Brain microvascular endothelial cell (primary cell): ENCODE data around the gene TMEM221.

ENCODE experiments used
- DNase-seq: peaks from one replicate; pipeline ENCODE4 v3.0.0-alpha.2; 2020
- H3K27ac ChIP-seq: fragments of 250-450 bp; sonication (Bioruptor Pico); 2 replicates; pipeline ENCODE4 v1.5.1; 2020; ENCODE audit warnings: mild to moderate bottlenecking, moderate library complexity
- H3K27me3 ChIP-seq: fragments of 250-450 bp; sonication (Bioruptor Pico); replicated peaks from 2 replicates; pipeline ENCODE4 v1.5.1; 2020; ENCODE audit warnings: mild to moderate bottlenecking
- H3K36me3 ChIP-seq: fragments of 250-450 bp; sonication (Bioruptor Pico); replicated peaks from 2 replicates; pipeline ENCODE4 v1.5.1; 2020; ENCODE audit warnings: mild to moderate bottlenecking
- H3K4me3 ChIP-seq: 2 replicates; pipeline ENCODE4 v1.5.1; 2011; ENCODE audit warnings: low read depth, mild to moderate bottlenecking, control low read depth, low read length, moderate library complexity
- CTCF ChIP-seq: IDR thresholded peaks from 2 replicates; pipeline ENCODE4 v1.5.1; 2011; ENCODE audit warnings: low read depth, mild to moderate bottlenecking, moderate library complexity, low read length, control low read depth, inconsistent platforms; ENCODE audit errors: missing control alignments
- in situ Hi-C: cut with HindIII; loops from 2 replicates; pipeline ENCODE4 v1.10.0; 2017; ENCODE audit warnings: low sequenced_read_pairs, low pct_ligation_motif_present

Gene TMEM221

GRCh38 chr19:17389957-17390664 lies 58.4 kb downstream of the TMEM221 start:
- in situ Hi-C loops, result no loop called here
- no peaks in the 10 kb centered on the region for H3K27me3 ChIP-seq
- no peaks in the 10 kb centered on the region for H3K36me3 ChIP-seq
- H3K27ac ChIP-seq, result no peak overlapping the region
- no peak for TF ChIP-seq CTCF
- H3K4me3 ChIP-seq, result peak overlapping the region; percentile 59
- no peak for DNase-seq

GRCh38 chr19:17389288-17389687 lies 59.2 kb downstream of the TMEM221 start:
- Histone ChIP-seq H3K4me3 (no peak overlapping the region), H3K27me3 (no peaks in the 10 kb centered on the region), H3K36me3 (no peaks in the 10 kb centered on the region), H3K27ac (no peak overlapping the region)
- no peak for TF ChIP-seq CTCF
- in situ Hi-C loops, result no loop called here
- DNase-seq, result no peak

GRCh38 chr19:17385878-17386611 lies 62.4 kb downstream of the TMEM221 start:
- Histone ChIP-seq H3K4me3 (no peak overlapping the region), H3K27ac (no peak overlapping the region), H3K27me3 (no peaks in the 10 kb centered on the region), H3K36me3 (no peaks in the 10 kb centered on the region)
- in situ Hi-C loops, result no loop called here
- TF ChIP-seq CTCF, result peak; percentile 98
- DNase-seq, result peak; percentile 35
